HG03520 (cell line): ENCODE results near the gene TRERF1.
A peak's percentile ranks its signal among the peaks of the same experiment; 100 is the strongest.
"Not testable (repeated sequence)": the region's sequence is repeated elsewhere in the genome, so short reads cannot be mapped to it uniquely, and the experiment has no call there.

ENCODE experiments used
- ATAC-seq: cut with Tn5 transposase; IDR thresholded peaks from one replicate; pipeline ENCODE4 v1.9.1; 2021; ENCODE audit warnings: mild to moderate bottlenecking, moderate library complexity; ENCODE audit not compliant: unreplicated experiment

The TRERF1 gene

GRCh38 chr6:42230345-42231321, 221.1 kb downstream of the TRERF1 start:
- ATAC-seq: no peak

GRCh38 chr6:42229506-42230119, 222.1 kb downstream of the TRERF1 start:
- no peak for ATAC-seq

GRCh38 chr6:42228305-42228704, 223.4 kb downstream of the TRERF1 start:
- no peak for ATAC-seq

GRCh38 chr6:42227173-42227850, 224.4 kb downstream of the TRERF1 start:
- ATAC-seq: no peak

- ATAC-seq: no peak
Observed at GRCh38 chr6:42226645-42227143, 225.0 kb downstream of the TRERF1 start.

GRCh38 chr6:42226161-42226611, 225.5 kb downstream of the TRERF1 start:
- ATAC-seq: no peak

GRCh38 chr6:42225419-42225818, 226.3 kb downstream of the TRERF1 start:
- ATAC-seq: no peak

GRCh38 chr6:42225029-42225339, 226.7 kb downstream of the TRERF1 start:
- no peak for ATAC-seq

- peak; percentile 92 for ATAC-seq
Observed at GRCh38 chr6:42224222-42225028, 227.3 kb downstream of the TRERF1 start.

GRCh38 chr6:42222448-42222847, 229.3 kb downstream of the TRERF1 start:
- no peak for ATAC-seq

GRCh38 chr6:42221546-42221945, 230.2 kb downstream of the TRERF1 start:
- no peak for ATAC-seq

- ATAC-seq: no peak
Observed at GRCh38 chr6:42220807-42221206, 230.9 kb downstream of the TRERF1 start.

- ATAC-seq: peak; percentile 90
Observed at GRCh38 chr6:42217519-42218367, 234.0 kb downstream of the TRERF1 start, which contains the start of gene MRPS10. Gene MRPS10 (minus strand): TSS chr6:42217861. CDS start chr6:42217849, 12 bp downstream.

GRCh38 chr6:42217157-42217518, 234.6 kb downstream of the TRERF1 start:
- ATAC-seq: no peak

GRCh38 chr6:42216495-42216894, 235.2 kb downstream of the TRERF1 start:
- not testable (repeated sequence) for ATAC-seq

GRCh38 chr6:42212442-42212841, 239.3 kb downstream of the TRERF1 start:
- no peak for ATAC-seq

GRCh38 chr6:42211726-42212125, 240.0 kb downstream of the TRERF1 start:
- ATAC-seq: no peak

GRCh38 chr6:42210551-42210950, 241.2 kb downstream of the TRERF1 start:
- ATAC-seq: no peak

- ATAC-seq: not testable (repeated sequence)
Observed at GRCh38 chr6:42207559-42207958, 244.2 kb downstream of the TRERF1 start.
